Uterus (tissue), 2 donors: Measurements from ENCODE around the gene DOK3.

Source experiments
- CTCF ChIP-seq, 4 experiments: fragments of 200-600 bp in 2 of 4; fragments of 450-650 bp in 2 of 4; sonication (generic) in 2 of 4; IDR thresholded peaks; one replicate each; pipeline ENCODE4 v1.5.1; 2016 to 2019; ENCODE audit warnings: antibody characterized with exemption in 4 of 4, mild to moderate bottlenecking in 2 of 4, moderate library complexity in 1 of 4
- POLR2A ChIP-seq, 2 donors: fragments of 450-650 bp; IDR thresholded peaks; one replicate each; pipeline ENCODE4 v1.6.1; 2016; ENCODE audit warnings: antibody characterized with exemption in 2 of 2, mild to moderate bottlenecking in 1 of 2, moderate library complexity in 1 of 2

GRCh38 chr5:177457852-177458681 is 51.6 kb downstream of the DOK3 start:
- TF ChIP-seq POLR2A (IDR thresholded peaks at IDR 0.05), result no peak
- TF ChIP-seq CTCF (IDR thresholded peaks at IDR 0.05), result no peak
